Smooth muscle cell (in vitro differentiated cells): Measurements from ENCODE around the gene IPCEF1. TPM values are rescaled to one million over a fixed set of nuclear protein-coding genes. Genes with fewer than 3 reads are reported as not detected.
A peak's percentile ranks its signal among the peaks of the same experiment; 100 is the strongest.

Experiments
- DNase-seq: peaks from one replicate; lab custom pipeline; 2025; ENCODE audit not compliant: unreplicated experiment; lab: John Stamatoyannopoulos, UW
- H2AFZ ChIP-seq: fragments of 200-600 bp; sonication (generic); 2 replicates; pipeline ENCODE4 v1.6.0; 2016; ENCODE audit warnings: antibody characterized with exemption, low read depth, mild to moderate bottlenecking
- H3F3A ChIP-seq: fragments of 200-600 bp; sonication (generic); 2 replicates; pipeline ENCODE4 v1.6.0; 2017; ENCODE audit warnings: antibody characterized with exemption, low read depth
- H3K27ac ChIP-seq: fragments of 200-600 bp; sonication (generic); 2 replicates; pipeline ENCODE4 v1.5.1; 2016; ENCODE audit warnings: low read depth, mild to moderate bottlenecking
- H3K27me3 ChIP-seq: fragments of 200-600 bp; sonication (generic); 2 replicates; pipeline ENCODE4 v1.6.1; 2016; ENCODE audit warnings: low read depth, mild to moderate bottlenecking
- H3K36me3 ChIP-seq: fragments of 200-600 bp; sonication (generic); 2 replicates; pipeline ENCODE4 v1.5.1; 2016; ENCODE audit warnings: low read depth
- H3K4me1 ChIP-seq: fragments of 200-600 bp; sonication (generic); 2 replicates; pipeline ENCODE4 v1.5.1; 2016; ENCODE audit warnings: low read depth
- H3K4me2 ChIP-seq: fragments of 200-600 bp; sonication (generic); 2 replicates; pipeline ENCODE4 v1.6.0; 2016; ENCODE audit warnings: mild to moderate bottlenecking
- H3K4me3 ChIP-seq: fragments of 200-600 bp; sonication (generic); 2 replicates; pipeline ENCODE4 v1.5.1; 2016; ENCODE audit warnings: mild to moderate bottlenecking
- H3K79me2 ChIP-seq: fragments of 200-600 bp; sonication (generic); 2 replicates; pipeline ENCODE4 v1.6.0; 2016; ENCODE audit warnings: low read depth, mild to moderate bottlenecking
- H3K9ac ChIP-seq: fragments of 200-600 bp; sonication (generic); 2 replicates; pipeline ENCODE4 v1.6.0; 2016; ENCODE audit warnings: low read depth
- H3K9me3 ChIP-seq: fragments of 200-600 bp; sonication (generic); replicated peaks from 2 replicates; pipeline ENCODE4 v1.5.1; 2016; ENCODE audit warnings: low read depth
- H4K20me1 ChIP-seq: fragments of 200-600 bp; sonication (generic); 2 replicates; pipeline ENCODE4 v1.6.0; 2016; ENCODE audit warnings: low read depth
- WGBS: methylation state at CpG from one replicate; pipeline ENCODE4 v1.1.7; 2016; ENCODE audit warnings: low lambda C conversion rate; 5-methylcytosine and 5-hydroxymethylcytosine counted together
- polyA plus RNA-seq: library from polyadenylated mRNA; unstranded; fragments of >200 nt; fragmentation: Nextera tagmentation; extraction: Ambion mirVana; gene quantifications from 2 replicates; pipeline ENCODE4 v1.2.1, GENCODE V29; 2016
- total RNA-seq: library from RNA; depleted of rRNA; stranded (reverse); fragments of >200 nt; gene quantifications from 2 replicates; pipeline ENCODE4 v1.2.3, GENCODE V29; 2014
- TF ChIP-seq, protein P1 (sequence below): fragments of 200-600 bp; sonication (generic); IDR thresholded peaks from 2 replicates; pipeline ENCODE4 v1.5.1; 2017; ENCODE audit warnings: borderline replicate concordance, mild to moderate bottlenecking, antibody characterized with exemption; ENCODE audit not compliant: insufficient read depth, poor library complexity, severe bottlenecking

The IPCEF1 gene
- total and polyA plus RNA-seq, 2 experiments from 2014 or later, result 0.04 TPM; not detected in 1

DNA sequence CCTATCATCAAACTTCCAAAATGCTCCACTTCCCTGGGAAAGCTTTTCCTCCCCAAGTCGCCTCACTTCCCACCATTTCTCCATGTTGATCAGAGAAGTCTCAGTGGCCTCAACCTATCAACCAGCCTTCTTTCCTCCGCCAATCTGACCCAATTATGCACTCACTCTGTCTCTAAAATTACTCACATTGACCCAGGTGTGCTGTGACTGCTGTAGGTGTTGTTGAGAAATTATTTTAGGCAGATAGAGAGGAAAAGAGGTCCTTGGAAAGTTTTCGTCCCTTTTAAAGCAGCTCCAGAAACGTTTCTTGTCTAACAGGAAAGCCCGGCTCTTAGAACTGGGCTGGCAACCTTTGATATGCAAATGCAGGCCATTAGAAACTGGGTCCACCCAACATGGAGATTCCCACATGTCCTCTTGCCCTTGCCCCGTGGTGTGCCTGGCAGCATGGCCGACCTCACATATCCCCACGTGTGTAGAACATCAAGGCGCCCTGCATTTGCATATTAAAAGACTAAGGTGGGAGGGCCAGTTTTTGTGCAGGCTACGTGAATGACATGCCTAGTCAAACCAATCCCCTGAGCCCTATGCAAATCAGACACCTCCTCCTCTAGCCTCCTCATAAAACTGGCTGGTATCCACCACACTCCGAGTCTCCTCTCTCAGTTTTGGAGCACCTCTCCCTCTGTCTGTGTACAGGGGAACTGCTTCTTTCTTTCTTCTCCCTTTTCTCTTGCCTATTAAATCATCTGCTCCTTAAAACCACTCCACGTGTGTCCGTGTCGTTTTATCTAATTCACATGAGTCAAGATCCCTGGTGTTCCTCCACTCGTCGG, 12.9 kb downstream of the IPCEF1 start:
- WGBS, result 39% methylated on average over 16 of the region's 16 CpGs

DNA sequence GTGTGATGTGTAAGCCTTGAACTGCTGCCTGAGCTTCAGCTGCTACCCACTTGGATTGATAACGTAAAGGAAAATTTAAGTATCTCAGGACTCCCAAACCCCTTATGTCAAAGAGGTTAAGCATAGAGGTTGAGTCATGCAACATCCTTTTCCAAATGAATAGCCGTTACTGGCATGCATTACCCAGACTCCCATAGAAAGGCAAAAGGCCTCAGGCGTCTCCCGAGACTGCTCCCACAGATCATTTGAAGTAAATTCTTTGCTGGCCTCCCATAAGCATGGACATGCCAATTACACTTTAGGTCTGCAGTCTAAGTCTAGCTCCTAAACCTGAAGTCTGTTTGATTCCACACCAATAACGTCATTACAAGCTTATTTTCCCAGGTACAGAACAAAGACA, 14.7 kb downstream of the IPCEF1 start:
- H3K9ac ChIP-seq, result no peak overlapping the region
- no peak overlapping the region for H3K4me2 ChIP-seq
- no peaks in the 10 kb centered on the region for H3K27me3 ChIP-seq
- H3K4me3 ChIP-seq, result no peak overlapping the region
- WGBS, result 37% methylated on average over 5 of the region's 5 CpGs
- no peak for DNase-seq
- TF ChIP-seq, protein P1, sequence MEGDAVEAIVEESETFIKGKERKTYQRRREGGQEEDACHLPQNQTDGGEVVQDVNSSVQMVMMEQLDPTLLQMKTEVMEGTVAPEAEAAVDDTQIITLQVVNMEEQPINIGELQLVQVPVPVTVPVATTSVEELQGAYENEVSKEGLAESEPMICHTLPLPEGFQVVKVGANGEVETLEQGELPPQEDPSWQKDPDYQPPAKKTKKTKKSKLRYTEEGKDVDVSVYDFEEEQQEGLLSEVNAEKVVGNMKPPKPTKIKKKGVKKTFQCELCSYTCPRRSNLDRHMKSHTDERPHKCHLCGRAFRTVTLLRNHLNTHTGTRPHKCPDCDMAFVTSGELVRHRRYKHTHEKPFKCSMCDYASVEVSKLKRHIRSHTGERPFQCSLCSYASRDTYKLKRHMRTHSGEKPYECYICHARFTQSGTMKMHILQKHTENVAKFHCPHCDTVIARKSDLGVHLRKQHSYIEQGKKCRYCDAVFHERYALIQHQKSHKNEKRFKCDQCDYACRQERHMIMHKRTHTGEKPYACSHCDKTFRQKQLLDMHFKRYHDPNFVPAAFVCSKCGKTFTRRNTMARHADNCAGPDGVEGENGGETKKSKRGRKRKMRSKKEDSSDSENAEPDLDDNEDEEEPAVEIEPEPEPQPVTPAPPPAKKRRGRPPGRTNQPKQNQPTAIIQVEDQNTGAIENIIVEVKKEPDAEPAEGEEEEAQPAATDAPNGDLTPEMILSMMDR, result no peak
- no peaks in the 10 kb centered on the region for H3K4me1 ChIP-seq
- H3K9me3 ChIP-seq, result peaks cover 5% of the 10 kb centered on the region
- H3K79me2 ChIP-seq, result no peaks in the 10 kb centered on the region
- no peaks in the 10 kb centered on the region for H4K20me1 ChIP-seq
- no peaks in the 10 kb centered on the region for H3F3A ChIP-seq
- peak overlapping the region; percentile 17 for H3K27ac ChIP-seq
- H3K36me3 ChIP-seq, result no peaks in the 10 kb centered on the region
- H2AFZ ChIP-seq, result no peak overlapping the region

More for the DNA sequence above, 12.9 kb downstream of the IPCEF1 start:
- Histone ChIP-seq H3K27ac (peak overlapping the region; percentile 63), H3K79me2 (no peaks in the 10 kb centered on the region), H3F3A (no peaks in the 10 kb centered on the region), H3K9ac (no peak overlapping the region), H3K27me3 (no peaks in the 10 kb centered on the region), H3K4me3 (no peak overlapping the region), H4K20me1 (no peaks in the 10 kb centered on the region), H3K4me1 (no peaks in the 10 kb centered on the region), H2AFZ (peak overlapping the region; percentile 51), H3K36me3 (no peaks in the 10 kb centered on the region), H3K9me3 (peaks cover 5% of the 10 kb centered on the region), H3K4me2 (peak overlapping the region; percentile 67)
- TF ChIP-seq, protein P1, result peak; percentile 33
- DNase-seq, result no peak

DNA sequence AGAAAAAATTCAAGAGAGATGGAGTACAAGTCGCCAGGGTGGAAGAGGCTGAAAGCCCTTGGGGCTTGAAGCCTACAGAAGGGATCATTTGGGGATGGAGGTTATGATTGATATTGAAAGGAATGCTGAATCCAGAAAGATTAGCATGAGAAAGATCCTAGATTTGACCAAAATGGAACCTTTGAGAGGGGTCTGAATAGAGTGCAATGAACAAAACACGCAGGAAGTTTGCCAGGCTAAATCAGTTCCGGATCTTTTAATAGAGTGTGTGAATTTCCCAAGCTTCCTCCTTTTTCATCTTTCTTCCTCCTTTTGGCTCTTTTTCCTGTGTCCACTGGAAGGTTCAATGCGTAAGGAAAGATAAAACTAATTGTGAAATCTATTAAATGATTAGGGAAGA, 15.3 kb downstream of the IPCEF1 start:
- Histone ChIP-seq H3K36me3 (no peaks in the 10 kb centered on the region), H3K79me2 (no peaks in the 10 kb centered on the region), H4K20me1 (no peaks in the 10 kb centered on the region), H3K4me3 (no peak overlapping the region), H3K4me2 (no peak overlapping the region), H3K9ac (no peak overlapping the region), H3K4me1 (no peaks in the 10 kb centered on the region), H3F3A (no peaks in the 10 kb centered on the region), H2AFZ (no peak overlapping the region), H3K27ac (no peak overlapping the region), H3K27me3 (no peaks in the 10 kb centered on the region), H3K9me3 (peaks cover under 1% of the 10 kb centered on the region)
- TF ChIP-seq, protein P1, result no peak
- 80% methylated on average over 4 of the region's 4 CpGs for WGBS
- DNase-seq, result no peak
